HG03342 (cell line): Measurements from ENCODE around the gene GPRASP3.
A peak's percentile ranks its signal among the peaks of the same experiment; 100 is the strongest.
"Not testable (repeated sequence)": the region's sequence is repeated elsewhere in the genome, so short reads cannot be mapped to it uniquely, and the experiment has no call there.

ENCODE experiments used
- ATAC-seq: cut with Tn5 transposase; IDR thresholded peaks from one replicate; pipeline ENCODE4 v1.9.1; 2021; ENCODE audit warnings: mild to moderate bottlenecking, moderate library complexity; ENCODE audit not compliant: unreplicated experiment

GPRASP3 gene, protein sequence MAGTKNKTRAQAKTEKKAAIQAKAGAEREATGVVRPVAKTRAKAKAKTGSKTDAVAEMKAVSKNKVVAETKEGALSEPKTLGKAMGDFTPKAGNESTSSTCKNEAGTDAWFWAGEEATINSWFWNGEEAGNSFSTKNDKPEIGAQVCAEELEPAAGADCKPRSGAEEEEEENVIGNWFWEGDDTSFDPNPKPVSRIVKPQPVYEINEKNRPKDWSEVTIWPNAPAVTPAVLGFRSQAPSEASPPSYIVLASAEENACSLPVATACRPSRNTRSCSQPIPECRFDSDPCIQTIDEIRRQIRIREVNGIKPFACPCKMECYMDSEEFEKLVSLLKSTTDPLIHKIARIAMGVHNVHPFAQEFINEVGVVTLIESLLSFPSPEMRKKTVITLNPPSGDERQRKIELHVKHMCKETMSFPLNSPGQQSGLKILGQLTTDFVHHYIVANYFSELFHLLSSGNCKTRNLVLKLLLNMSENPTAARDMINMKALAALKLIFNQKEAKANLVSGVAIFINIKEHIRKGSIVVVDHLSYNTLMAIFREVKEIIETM

DNA sequence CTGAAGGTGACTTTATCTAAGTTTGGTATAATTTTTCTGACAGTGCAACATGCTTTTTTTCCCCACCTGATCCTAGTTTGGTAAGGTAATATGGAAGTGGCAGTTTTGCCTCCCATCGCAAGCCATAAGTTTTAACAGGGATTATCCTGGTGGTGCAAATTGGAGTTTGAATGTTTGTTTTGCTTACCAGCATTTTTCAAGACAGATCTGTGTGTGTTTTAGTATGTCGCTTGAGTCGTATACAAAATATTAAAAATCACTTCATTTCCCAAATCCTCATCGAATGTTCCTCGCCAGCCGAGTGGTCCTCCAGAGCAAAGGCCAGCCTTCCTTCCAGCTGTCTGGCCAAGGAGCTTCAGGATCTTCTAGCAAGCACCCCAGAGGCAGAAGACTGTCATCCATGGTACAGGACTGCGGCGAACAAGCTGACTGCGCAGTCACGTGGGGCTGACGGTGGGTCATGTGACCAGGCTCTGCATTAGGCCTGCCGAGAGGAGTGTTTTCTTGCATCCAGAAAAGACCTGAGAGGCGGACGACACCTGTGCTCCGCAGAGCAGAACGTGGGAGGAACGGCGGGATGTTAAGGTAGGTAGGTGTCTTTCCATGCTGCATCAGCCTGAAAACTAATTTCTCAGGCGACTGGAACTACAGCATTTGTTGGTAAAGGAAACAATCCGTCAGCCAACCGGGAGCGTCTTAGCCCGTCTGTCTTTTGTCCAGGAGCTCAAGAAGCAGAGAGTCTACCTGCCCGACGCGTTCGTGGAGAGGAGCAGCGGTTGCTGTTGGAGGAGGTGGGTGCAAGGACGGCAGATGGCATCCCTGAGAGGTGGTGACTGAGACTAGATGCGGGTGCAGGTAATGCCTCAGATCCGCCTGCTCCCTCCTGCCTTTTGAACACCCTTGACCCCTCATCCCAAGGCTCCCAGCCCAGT, at the start of gene GPRASP3:
Gene GPRASP3 (plus strand): TSS at position 507 of the 932 bp plus-strand sequence. CDS start 28,253 bp downstream, outside the sequence.
- ATAC-seq, result peak; percentile 96

DNA sequence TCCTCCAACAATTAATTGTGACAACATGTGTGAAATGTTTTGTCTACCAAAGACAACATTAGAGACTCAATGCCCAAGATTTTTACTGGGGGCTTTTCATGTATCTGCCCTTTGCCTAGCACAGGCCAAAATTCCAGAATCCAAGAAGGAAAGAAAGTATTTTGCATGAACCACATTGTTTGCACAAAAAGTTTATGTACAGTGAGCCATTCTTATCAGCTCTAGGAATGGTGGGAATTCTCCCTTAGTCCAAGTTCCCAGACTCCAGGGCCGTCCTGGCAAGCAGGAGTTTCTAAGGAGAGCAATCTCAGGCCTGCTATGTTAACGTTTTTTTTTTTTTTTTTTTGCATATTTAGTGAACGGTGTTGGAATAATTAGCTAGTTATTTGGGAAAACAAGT, 47.7 kb upstream of the GPRASP3 start:
- ATAC-seq, result no peak

DNA sequence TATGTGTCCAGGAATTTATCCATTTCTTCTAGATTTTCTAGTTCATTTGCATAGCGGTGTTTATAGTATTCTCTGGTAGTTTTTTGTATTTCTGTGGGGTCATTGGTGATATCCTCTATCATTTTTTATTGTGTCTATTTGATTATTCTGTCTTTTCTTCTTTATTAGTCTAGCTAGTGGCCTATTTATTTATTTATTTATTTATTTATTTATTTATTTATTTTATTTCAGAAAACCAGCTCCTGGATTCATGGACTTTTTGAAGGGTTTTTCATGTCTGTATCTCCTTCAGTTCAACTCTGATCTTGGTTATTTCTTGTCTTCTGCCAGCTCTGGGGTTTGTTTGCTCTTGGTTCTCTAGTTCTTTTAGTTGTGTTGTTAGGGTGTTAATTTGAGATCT, 43.1 kb upstream of the GPRASP3 start:
- not testable (repeated sequence) for ATAC-seq

DNA sequence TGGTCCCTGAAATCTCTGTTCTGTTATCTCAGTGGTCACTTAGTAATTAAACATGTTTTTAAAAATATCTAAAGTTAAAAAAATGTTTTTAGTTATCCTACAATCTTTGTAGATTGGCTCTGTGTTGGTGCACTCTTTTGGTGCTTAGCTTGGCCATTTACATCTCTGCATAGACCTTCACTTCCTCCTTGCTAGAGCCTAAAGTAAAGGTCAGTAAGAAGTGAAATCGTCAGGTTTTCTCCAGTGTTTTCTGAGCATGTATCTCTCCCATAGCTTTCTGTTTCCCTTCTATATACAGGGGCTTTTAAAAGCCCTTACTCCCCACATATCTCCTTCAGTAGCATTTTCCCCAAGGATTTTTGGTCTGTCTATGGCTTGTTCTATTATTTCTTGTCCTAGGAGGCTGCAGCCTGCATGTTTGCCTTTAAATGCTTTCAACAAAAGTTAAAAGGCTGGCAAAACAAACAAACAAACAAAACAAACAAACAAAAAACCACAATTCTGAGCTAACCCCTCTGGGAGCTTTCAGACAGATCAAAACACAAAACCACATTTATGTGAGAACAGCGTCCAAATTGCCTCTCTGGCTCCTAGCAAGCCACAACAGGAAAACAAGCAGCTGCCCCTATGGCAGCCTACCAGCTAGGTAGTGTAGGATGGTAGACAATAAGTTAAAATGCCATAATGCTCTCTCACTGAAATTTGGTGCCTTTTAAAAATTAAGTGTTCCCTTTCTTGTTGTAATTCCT, 35.6 kb upstream of the GPRASP3 start:
- no peak for ATAC-seq

DNA sequence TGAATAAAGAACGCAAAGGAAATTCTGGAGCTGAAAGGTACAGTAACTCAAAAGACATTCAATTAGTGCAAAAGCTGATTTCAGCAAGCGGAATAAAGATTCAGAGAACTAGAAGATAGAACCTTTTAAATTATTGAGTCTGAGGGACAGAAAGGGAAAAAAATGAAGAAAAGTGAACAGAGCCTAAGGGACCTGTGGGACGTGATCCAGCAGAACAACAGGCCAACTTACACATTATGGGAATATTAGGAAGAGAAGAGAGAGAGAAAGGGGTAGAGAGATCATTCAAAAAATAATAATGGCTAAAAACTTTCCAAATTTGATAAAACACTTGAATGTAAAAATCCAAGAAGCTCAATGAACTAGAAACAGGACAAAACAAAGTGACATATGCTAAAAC, 25.8 kb upstream of the GPRASP3 start:
- ATAC-seq, result no peak

GRCh38 chrX:102696306-102696705, 24.2 kb upstream of the GPRASP3 start:
- ATAC-seq, result no peak

DNA sequence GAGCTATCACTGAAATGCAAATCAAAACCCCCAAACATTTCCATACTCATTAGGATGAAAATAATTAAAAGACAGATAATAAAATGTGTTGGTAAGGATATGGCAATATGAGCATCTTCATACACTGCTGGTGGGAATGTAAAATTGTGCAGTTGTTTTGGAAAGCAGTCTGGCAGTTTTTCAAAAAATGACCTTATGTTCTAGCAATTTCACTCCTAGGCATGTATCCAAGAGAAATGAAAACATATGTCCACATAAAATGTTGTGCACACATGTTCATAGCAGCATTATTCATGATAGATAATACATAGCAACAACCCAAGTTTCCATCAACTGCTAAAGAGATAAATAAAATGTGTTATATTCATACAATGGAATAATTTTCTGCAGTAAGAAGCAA, 23.0 kb upstream of the GPRASP3 start:
- no peak for ATAC-seq

DNA sequence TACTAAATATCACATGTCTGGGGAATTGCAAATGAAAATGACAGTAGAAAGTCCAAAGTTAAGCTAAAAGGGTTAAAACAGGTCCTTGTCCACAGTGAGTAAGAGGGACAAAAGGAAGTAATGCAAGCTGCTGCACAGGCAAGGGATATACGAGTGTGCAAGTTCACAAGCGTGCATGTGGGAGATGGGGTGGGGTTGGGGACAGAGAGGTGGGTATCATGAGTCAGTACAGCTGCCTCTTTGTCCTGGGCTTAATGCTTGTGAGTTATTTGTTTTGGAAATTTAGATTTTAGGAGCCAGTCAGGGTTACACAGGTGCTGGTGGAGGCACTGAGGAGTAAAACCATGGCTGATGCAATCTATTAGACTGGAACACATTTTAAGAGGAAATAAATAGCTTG, 11.6 kb upstream of the GPRASP3 start:
- no peak for ATAC-seq

- no peak for ATAC-seq
Measured at GRCh38 chrX:102711872-102712215, 8.7 kb upstream of the GPRASP3 start.

- ATAC-seq, result peak; percentile 39
Measured at GRCh38 chrX:102712216-102712966, 8.2 kb upstream of the GPRASP3 start, which contains the start of gene GPRASP2. Gene GPRASP2 (plus strand): TSS chrX:102712448. CDS start chrX:102714870, 2,422 bp downstream.

DNA sequence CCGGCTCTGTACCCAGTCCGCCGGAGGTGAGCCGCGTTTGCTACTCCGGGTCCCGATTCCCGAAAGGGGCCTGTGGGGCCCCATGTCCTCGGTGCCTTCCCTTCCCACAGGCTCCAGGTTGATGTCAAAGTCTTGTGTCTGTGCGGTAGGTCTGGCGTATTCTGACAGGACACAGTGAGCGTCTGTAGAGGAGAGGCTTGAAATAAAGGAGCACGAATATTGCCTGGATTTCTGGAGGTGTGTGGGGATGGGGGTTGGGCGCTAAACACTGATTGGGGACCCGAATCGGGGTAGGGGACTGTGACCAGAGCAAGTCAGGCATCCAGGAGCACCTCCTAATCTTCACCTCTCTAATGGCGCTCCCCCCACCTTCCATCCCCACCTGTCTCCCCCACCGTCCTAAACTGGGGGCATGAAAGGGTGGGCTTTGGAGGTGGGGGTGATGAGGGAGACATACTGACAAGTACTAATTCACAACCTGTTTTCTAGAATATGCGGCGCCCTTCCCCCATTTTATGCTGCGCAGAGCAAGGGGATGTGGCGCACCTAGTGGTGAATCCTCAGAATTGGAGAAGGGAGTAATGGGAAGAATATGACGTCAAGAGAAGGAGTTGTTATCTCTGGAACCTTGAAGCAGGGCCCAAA, 7.4 kb upstream of the GPRASP3 start:
- peak; percentile 44 for ATAC-seq

GRCh38 chrX:102714994-102715393, 5.5 kb upstream of the GPRASP3 start:
- no peak for ATAC-seq

DNA sequence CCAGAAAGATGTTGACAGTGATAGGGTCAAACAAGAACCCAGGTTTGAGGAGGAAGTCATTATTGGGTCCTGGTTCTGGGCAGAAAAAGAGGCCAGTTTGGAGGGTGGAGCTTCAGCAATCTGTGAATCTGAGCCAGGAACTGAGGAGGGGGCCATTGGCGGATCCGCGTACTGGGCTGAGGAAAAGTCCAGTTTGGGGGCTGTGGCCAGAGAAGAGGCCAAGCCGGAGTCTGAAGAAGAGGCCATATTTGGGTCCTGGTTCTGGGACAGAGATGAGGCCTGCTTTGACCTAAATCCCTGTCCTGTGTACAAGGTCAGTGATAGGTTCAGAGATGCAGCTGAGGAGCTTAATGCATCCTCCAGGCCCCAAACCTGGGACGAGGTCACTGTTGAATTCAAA, 4.6 kb upstream of the GPRASP3 start:
- ATAC-seq, result no peak

GRCh38 chrX:102721169-102721506, 595 bp downstream of the GPRASP3 start:
- not testable (repeated sequence) for ATAC-seq

- no peak for ATAC-seq
Measured at GRCh38 chrX:102723456-102723855, 2.9 kb downstream of the GPRASP3 start.

GRCh38 chrX:102727761-102728160, 7.2 kb downstream of the GPRASP3 start:
- no peak for ATAC-seq

- ATAC-seq, result no peak
Measured at GRCh38 chrX:102728646-102729045, 8.1 kb downstream of the GPRASP3 start.

DNA sequence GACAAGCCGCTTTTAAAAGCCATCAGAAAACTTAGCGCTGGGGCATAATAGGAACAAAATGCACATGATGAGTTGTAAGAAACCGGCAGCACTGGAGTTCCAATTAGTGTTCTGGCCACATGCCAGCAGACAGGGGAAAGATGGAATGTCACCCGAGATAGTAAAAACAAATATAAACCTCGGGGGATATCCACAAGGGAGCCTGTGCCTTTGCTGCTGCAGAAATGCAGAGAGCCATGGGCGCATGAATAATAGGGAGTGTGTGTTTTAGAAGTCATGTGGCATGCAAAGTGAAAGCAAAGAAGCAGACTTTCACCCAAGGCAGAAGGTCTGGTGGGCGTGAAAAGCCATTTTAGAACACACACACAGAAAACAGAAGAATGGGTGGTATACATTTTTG, 19.1 kb downstream of the GPRASP3 start:
- no peak for ATAC-seq

- no peak for ATAC-seq
Measured at GRCh38 chrX:102744307-102744706, 23.8 kb downstream of the GPRASP3 start.

GRCh38 chrX:102745513-102745856, 24.9 kb downstream of the GPRASP3 start:
- no peak for ATAC-seq
